SK-MEL-5 (cell line): ENCODE results near the gene GRM2. TPM values are rescaled to one million over a fixed set of nuclear protein-coding genes. Genes with fewer than 3 reads are reported as not detected.

ENCODE experiments used
- DNase-seq: peaks from one replicate; pipeline ENCODE4 v3.0.0-alpha.2; 2016; ENCODE audit warnings: low read depth, low spot score
- in situ Hi-C: cut with HindIII; loops from 2 replicates; pipeline ENCODE4 v1.10.0; 2016; ENCODE audit warnings: low sequenced_read_pairs, high pct_unique_total_duplicates, low pct_unique_long_range_greater_than_20kb
- polyA plus RNA-seq, 2 experiments: library from polyadenylated mRNA; depleted of rRNA; stranded (reverse); fragments of >200 nt; gene quantifications; 2 replicates each; pipeline ENCODE4 v1.2.3, GENCODE V29; 2015
- total RNA-seq: library from RNA; depleted of rRNA; stranded (reverse); fragments of >200 nt; shearing (Covaris generic); gene quantifications from 2 replicates; pipeline ENCODE4 v1.2.3, GENCODE V29; 2014; rRNA removed

Gene GRM2
- total RNA-seq: not detected in 2 replicates
- not detected in 2 replicates for polyA plus RNA-seq (2015; cell fraction: cytosol; rRNA removed)
- polyA plus RNA-seq (2015; cell fraction: nucleus; rRNA removed): 2.1 TPM in 1 of 2 replicates, not detected in the other

GRCh38 chr3:51706788-51707731 is at the start of gene GRM2:
Gene GRM2 (plus strand): TSS chr3:51707068. CDS start chr3:51708984, 1,916 bp downstream.
- in situ Hi-C loops: no loop called here

GRCh38 chr3:51657234-51657633 is 49.6 kb upstream of the GRM2 start:
- in situ Hi-C loops: no loop called here
- no peak for DNase-seq

More at GRCh38 chr3:51706788-51707731, at the start of gene GRM2:
- DNase-seq: peak; percentile 45

- in situ Hi-C loops: no loop called here
- no peak for DNase-seq
Measured at GRCh38 chr3:51659942-51660341, 46.9 kb upstream of the GRM2 start.

GRCh38 chr3:51662456-51662855 is 44.4 kb upstream of the GRM2 start:
- DNase-seq: no peak
- in situ Hi-C loops: no loop called here

GRCh38 chr3:51668756-51669155 is 38.1 kb upstream of the GRM2 start:
- in situ Hi-C loops: no loop called here
- no peak for DNase-seq

GRCh38 chr3:51669241-51670052 is 37.4 kb upstream of the GRM2 start:
- in situ Hi-C loops: no loop called here
- peak; percentile 87 for DNase-seq

GRCh38 chr3:51670053-51670822 is 36.6 kb upstream of the GRM2 start:
- in situ Hi-C loops: no loop called here
- DNase-seq: no peak

GRCh38 chr3:51670823-51671733 is 35.8 kb upstream of the GRM2 start, which contains the start of gene TEX264:
Gene TEX264 (plus strand): TSS chr3:51671252. CDS start chr3:51674305, 3,053 bp downstream.
- peak; percentile 79 for DNase-seq
- in situ Hi-C loops: no loop called here

- in situ Hi-C loops: no loop called here
- peak; percentile 69 for DNase-seq
Measured at GRCh38 chr3:51671734-51672475, 35.0 kb upstream of the GRM2 start.

- in situ Hi-C loops: no loop called here
- DNase-seq: no peak
Measured at GRCh38 chr3:51673181-51673801, 33.6 kb upstream of the GRM2 start.

GRCh38 chr3:51673802-51674654 is 32.8 kb upstream of the GRM2 start:
- in situ Hi-C loops: no loop called here
- no peak for DNase-seq

- in situ Hi-C loops: no loop called here
- no peak for DNase-seq
Measured at GRCh38 chr3:51675201-51675611, 31.7 kb upstream of the GRM2 start.

GRCh38 chr3:51676102-51676640 is 30.7 kb upstream of the GRM2 start:
- in situ Hi-C loops: no loop called here
- DNase-seq: no peak

GRCh38 chr3:51677358-51677757 is 29.5 kb upstream of the GRM2 start:
- DNase-seq: no peak
- in situ Hi-C loops: no loop called here
